SK-N-SH (cell line): ENCODE data around the gene PPARD. TPM values are rescaled to one million over a fixed set of nuclear protein-coding genes. Genes with fewer than 3 reads are reported as not detected.

Experiments used
- CTCF ChIA-PET: fragments of 300-600, 350-600 bp; formaldehyde crosslinking; extraction: SDS; loops from one replicate; lab custom pipeline; 2021; lab: Yijun Ruan, JAX
- POLR2A ChIA-PET: fragments of 350-600 bp; sonication (Branson Sonifier 250); formaldehyde crosslinking; extraction: SDS; loops from one replicate; lab custom pipeline; 2020; ENCODE audit warnings: antibody characterized with exemption, inconsistent platforms; lab: Yijun Ruan, JAX
- DNase-seq: peaks from one replicate; pipeline ENCODE4 v3.0.0; 2012
- H2AFZ ChIP-seq: fragments of 200-600 bp; sonication (generic); 2 replicates; pipeline ENCODE4 v1.8.1; 2016; ENCODE audit warnings: antibody characterized with exemption, mild to moderate bottlenecking, low read depth
- H3F3A ChIP-seq: fragments of 200-600 bp; sonication (generic); replicated peaks from 2 replicates; pipeline ENCODE3; 2016; ENCODE audit warnings: antibody characterized with exemption, mild to moderate bottlenecking; ENCODE audit not compliant: insufficient read depth
- H3K27ac ChIP-seq, 2 experiments: fragments of 200-500 bp in 1 of 2; fragments of 200-600 bp in 1 of 2; sonication (Bioruptor generic) in 1 of 2; sonication (generic), shearing (Covaris generic) in 1 of 2; 2 replicates each; pipeline versions ENCODE4 v1.5.1 to v1.6.1; 2014 to 2016; ENCODE audit warnings: low read depth in 2 of 2, inconsistent platforms in 1 of 2, low read length in 1 of 2, mild to moderate bottlenecking in 1 of 2, mixed read lengths in 1 of 2
- H3K27me3 ChIP-seq: fragments of 200-600 bp; sonication (generic), shearing (Covaris generic); 2 replicates; pipeline ENCODE4 v1.6.1; 2016; ENCODE audit warnings: mixed run types; ENCODE audit not compliant: insufficient read depth
- H3K36me3 ChIP-seq, 2 experiments: fragments of 200-500 bp in 1 of 2; fragments of 200-600 bp in 1 of 2; sonication (Bioruptor generic) in 1 of 2; sonication (generic) in 1 of 2; replicated peaks in 1 of 2; 2 replicates each; pipeline versions ENCODE3 to v1.5.1; 2014 to 2016; ENCODE audit warnings: low read length in 1 of 2, mild to moderate bottlenecking in 1 of 2; ENCODE audit not compliant: insufficient read depth in 2 of 2, control insufficient read depth in 1 of 2
- H3K4me1 ChIP-seq, 2 experiments: fragments of 200-500 bp in 1 of 2; fragments of 200-600 bp in 1 of 2; sonication (Bioruptor generic) in 1 of 2; sonication (generic), shearing (Covaris generic) in 1 of 2; 2 replicates each; pipeline versions ENCODE4 v1.5.1 to v1.6.1; 2014 to 2016; ENCODE audit warnings: low read depth in 1 of 2, low read length in 1 of 2, mixed run types in 1 of 2; ENCODE audit not compliant: insufficient read depth in 2 of 2, control insufficient read depth in 1 of 2
- H3K4me2 ChIP-seq: fragments of 200-600 bp; sonication (generic), shearing (Covaris generic); 2 replicates; pipeline ENCODE4 v1.6.1; 2017; ENCODE audit warnings: mixed run types
- H3K4me3 ChIP-seq, 2 experiments: fragments of 200-500 bp in 1 of 2; fragments of 200-600 bp in 1 of 2; sonication (Bioruptor generic) in 1 of 2; sonication (generic), shearing (Covaris generic) in 1 of 2; 2 replicates each; pipeline versions ENCODE4 v1.5.1 to v1.8.1; 2014 to 2016; ENCODE audit warnings: low read depth in 2 of 2, inconsistent platforms in 1 of 2, low read length in 1 of 2, mild to moderate bottlenecking in 1 of 2, mixed read lengths in 1 of 2, moderate library complexity in 1 of 2
- H3K79me2 ChIP-seq: fragments of 200-600 bp; sonication (generic); 2 replicates; pipeline ENCODE4 v1.8.1; 2017; ENCODE audit warnings: mild to moderate bottlenecking; ENCODE audit not compliant: insufficient read depth
- H3K9ac ChIP-seq: fragments of 200-600 bp; sonication (generic); 2 replicates; pipeline ENCODE4 v1.6.1; 2017; ENCODE audit warnings: mixed run types
- H3K9me2 ChIP-seq: fragments of 200-600 bp; sonication (generic); 2 replicates; pipeline ENCODE4 v1.6.1; 2017; ENCODE audit warnings: mixed run types
- H3K9me3 ChIP-seq: fragments of 200-600 bp; sonication (generic); 2 replicates; pipeline ENCODE4 v1.6.1; 2017; ENCODE audit warnings: mixed run types, mild to moderate bottlenecking, moderate library complexity
- H4K20me1 ChIP-seq: fragments of 200-600 bp; sonication (generic); 2 replicates; pipeline ENCODE4 v1.6.1; 2017; ENCODE audit warnings: mild to moderate bottlenecking, mixed run types; ENCODE audit not compliant: insufficient read depth
- EP300 ChIP-seq, 2 experiments: IDR thresholded peaks; 2 replicates each; pipeline versions ENCODE4 v1.4.0 to v1.6.1; 2012; ENCODE audit warnings: borderline replicate concordance in 1 of 2, low read depth in 1 of 2, low read length in 1 of 2
- EZH2phosphoT487 ChIP-seq: fragments of 200-600 bp; sonication (generic); IDR thresholded peaks from 2 replicates; pipeline ENCODE4 v1.6.1; 2017; ENCODE audit warnings: low read depth, mixed run types, mild to moderate bottlenecking, antibody characterized with exemption, moderate library complexity, borderline replicate concordance
- FOSL2 ChIP-seq: IDR thresholded peaks from 2 replicates; pipeline ENCODE4 v1.4.0; 2012; ENCODE audit warnings: low read depth, mild to moderate bottlenecking, moderate library complexity, borderline replicate concordance
- FOXJ3 ChIP-seq: sonication (generic); formaldehyde crosslinking; IDR thresholded peaks from 2 replicates; pipeline ENCODE4 v1.5.1; 2020; ENCODE audit warnings: mild to moderate bottlenecking, missing genetic modification reagents
- FOXM1 ChIP-seq: IDR thresholded peaks from 2 replicates; pipeline ENCODE4 v1.4.0; 2012; ENCODE audit warnings: low read depth, mild to moderate bottlenecking
- GABPA ChIP-seq: IDR thresholded peaks from 2 replicates; pipeline ENCODE4 v1.4.0; 2012; ENCODE audit warnings: low read depth, mild to moderate bottlenecking
- IRF3 ChIP-seq: fragments of 150-350 bp; IDR thresholded peaks from 2 replicates; pipeline ENCODE4 v1.6.1; 2016; ENCODE audit warnings: mild to moderate bottlenecking, low read depth, low read length
- JUND ChIP-seq: IDR thresholded peaks from 2 replicates; pipeline ENCODE4 v1.4.0; 2012
- MXI1 ChIP-seq: IDR thresholded peaks from 2 replicates; pipeline ENCODE4 v1.6.1; 2012; ENCODE audit warnings: mild to moderate bottlenecking, low read depth, low read length, improper control_type of control experiment
- NFIC ChIP-seq: IDR thresholded peaks from 2 replicates; pipeline ENCODE4 v1.4.0; 2012; ENCODE audit warnings: borderline replicate concordance
- PBX3 ChIP-seq: IDR thresholded peaks from 2 replicates; pipeline ENCODE4; 2012
- RAD21 ChIP-seq: IDR thresholded peaks from 2 replicates; pipeline ENCODE4 v1.6.1; 2012; ENCODE audit warnings: mild to moderate bottlenecking, low read length
- RCOR1 ChIP-seq: fragments of 150-350 bp; IDR thresholded peaks from 2 replicates; pipeline ENCODE4 v1.6.1; 2017; ENCODE audit warnings: antibody characterized with exemption, low read length
- REST ChIP-seq: IDR thresholded peaks from 2 replicates; pipeline ENCODE4 v1.6.1; 2012; ENCODE audit warnings: mild to moderate bottlenecking, low read depth, low read length, moderate library complexity
- RFX5 ChIP-seq: IDR thresholded peaks from 2 replicates; pipeline ENCODE4 v1.6.1; 2012; ENCODE audit warnings: mild to moderate bottlenecking, improper control_type of control experiment, low read length
- RXRA ChIP-seq: IDR thresholded peaks from 2 replicates; pipeline ENCODE4 v1.4.0; 2012; ENCODE audit warnings: low read depth, mild to moderate bottlenecking, borderline replicate concordance
- SIN3A ChIP-seq: IDR thresholded peaks from 2 replicates; pipeline ENCODE4 v1.6.1; 2012; ENCODE audit warnings: low read depth, mild to moderate bottlenecking, low read length, moderate library complexity, borderline replicate concordance
- TAF1 ChIP-seq: IDR thresholded peaks from 2 replicates; pipeline ENCODE4 v1.6.1; 2012; ENCODE audit warnings: low read depth, mild to moderate bottlenecking, low read length, moderate library complexity, borderline replicate concordance
- TCF12 ChIP-seq: IDR thresholded peaks from 2 replicates; pipeline ENCODE4 v1.4.0; 2012
- USF2 ChIP-seq: fragments of 150-350 bp; IDR thresholded peaks from 2 replicates; pipeline ENCODE4 v1.6.1; 2017; ENCODE audit warnings: antibody characterized with exemption, low read length, low read depth, borderline replicate concordance
- WGBS: methylation state at CpG from one replicate; pipeline ENCODE4 v1.1.6; 2017; ENCODE audit warnings: low lambda C conversion rate; 5-methylcytosine and 5-hydroxymethylcytosine counted together
- polyA plus RNA-seq, 3 experiments: library from polyadenylated mRNA; depleted of rRNA; stranded (reverse); fragments of >200 nt; gene quantifications; 2 replicates each; pipeline ENCODE4 v1.2.3, GENCODE V29; 2012

PPARD gene
- polyA plus RNA-seq, 1 of the 3 experiments (the other 2 are of a cell fraction), result 13.3 TPM

- CTCF ChIA-PET, result interaction anchor here (0.6 to 7.2 kb wide), 11 partner anchors 9 to 441 kb away, joined by 3 to 61 read pairs (median 11); partner anchors contain the start of genes ARMC12, PPARD and RPL10A
Observed at GRCh38 chr6:35295036-35295435, 47.3 kb upstream of the PPARD start.

GRCh38 chr6:35295521-35296315, 46.6 kb upstream of the PPARD start:
- H2AFZ ChIP-seq, result no peak overlapping the region
- no peaks in the 10 kb centered on the region for H3K9me2 ChIP-seq
- CTCF ChIA-PET, result interaction anchor here (0.6 to 7.2 kb wide), 12 partner anchors 9 to 441 kb away, joined by 3 to 61 read pairs (median 10); partner anchors contain the start of genes ARMC12, PPARD and RPL10A
- H3K4me3 ChIP-seq, result no peak overlapping the region
- POLR2A ChIA-PET, result interaction anchor here (1.1 kb wide), 1 partner anchor 17 kb away, joined by 3 read pairs; no protein-coding TSS in a partner anchor
- H3F3A ChIP-seq, result no peaks in the 10 kb centered on the region
- H3K36me3 ChIP-seq, result peaks cover 16 to 45% of the 10 kb centered on the region in 2 experiments
- no peaks in the 10 kb centered on the region for H3K27me3 ChIP-seq
- H3K9ac ChIP-seq, result no peak overlapping the region
- H3K27ac ChIP-seq, result no peak overlapping the region; a peak in 1 of 4 replicates
- no peak for DNase-seq
- H3K9me3 ChIP-seq, result no peaks in the 10 kb centered on the region
- WGBS, result 51% methylated on average over 3 of the region's 3 CpGs
- no peak overlapping the region for H3K4me2 ChIP-seq
- H4K20me1 ChIP-seq, result no peaks in the 10 kb centered on the region
- no peaks in the 10 kb centered on the region for H3K79me2 ChIP-seq
- H3K4me1 ChIP-seq, result peaks cover 0 to 4% of the 10 kb centered on the region in 2 experiments; a peak in 1 of 4 replicates
- TF ChIP-seq FOXJ3 (CRISPR knock-in tag) (no peak), EP300 (IDR thresholded peaks at IDR 0.05; ENCODE audit: borderline replicate concordance in 1 of 2, low read depth in 1 of 2, low read length in 1 of 2) (no peak), RCOR1 (no peak), SIN3A (no peak), MXI1 (no peak), PBX3 (no peak), TAF1 (no peak), RXRA (no peak), NFIC (no peak), FOSL2 (no peak), REST (no peak), FOXM1 (no peak), JUND (no peak), GABPA (no peak), USF2 (no peak), RFX5 (no peak), TCF12 (no peak), IRF3 (no peak), RAD21 (no peak)

More at GRCh38 chr6:35295036-35295435, 47.3 kb upstream of the PPARD start:
- TF ChIP-seq EZH2phosphoT487, result no peak
- TF ChIP-seq RAD21, result no peak
- Histone ChIP-seq H3K27me3 (no peaks in the 10 kb centered on the region), H3K4me1 (peaks cover 0 to 4% of the 10 kb centered on the region in 2 experiments; a peak in 1 of 4 replicates), H3K4me2 (no peak overlapping the region), H3K36me3 (peaks cover 16 to 52% of the 10 kb centered on the region in 2 experiments), H2AFZ (no peak overlapping the region), H3K9ac (no peak overlapping the region), H3K79me2 (no peaks in the 10 kb centered on the region), H3K4me3 (no peak overlapping the region), H3K9me3 (no peaks in the 10 kb centered on the region), H3K9me2 (no peaks in the 10 kb centered on the region), H3F3A (no peaks in the 10 kb centered on the region), H3K27ac (no peak overlapping the region; a peak in 1 of 4 replicates), H4K20me1 (no peaks in the 10 kb centered on the region)
- DNase-seq, result no peak
- 86% methylated on average over 2 of the region's 2 CpGs for WGBS
- POLR2A ChIA-PET, result interaction anchor here (1.1 kb wide), 1 partner anchor 17 kb away, joined by 3 read pairs; no protein-coding TSS in a partner anchor
